ENCODE results near the gene FGF11.
"Not testable (repeated sequence)": the region's sequence is repeated elsewhere in the genome, so short reads cannot be mapped to it uniquely, and the experiment has no call there.

The FGF11 gene

GRCh38 chr17:7479213-7480088, 40.1 kb downstream of the FGF11 start, which contains the start of gene ZBTB4:
TSS of gene ZBTB4 (minus strand) at chr17:7479631. CDS start at chr17:7466801, 12,830 bp downstream.
- DNase-seq (ENCODE audit: low read depth in 2 of 2), result peak; percentile 39 to 55
- peak within 1 kb of the TSS; percentile 73 to 79 for H3K4me3 ChIP-seq (replicated peaks in 1 of 2; ENCODE audit: low read depth in 2 of 2, low read length in 2 of 2)
- no peak for TF ChIP-seq CTCF (IDR thresholded peaks at IDR 0.05; ENCODE audit: low read depth, low read length)

- peak in 1 of 2 donors; percentile 33 for DNase-seq (ENCODE audit: low read depth in 2 of 2)
- TF ChIP-seq CTCF (IDR thresholded peaks at IDR 0.05; ENCODE audit: low read depth, low read length), result no peak
- peak overlapping the region; percentile 53 to 73 for H3K4me3 ChIP-seq (replicated peaks in 1 of 2; ENCODE audit: low read depth in 2 of 2, low read length in 2 of 2)
Observed at GRCh38 chr17:7480089-7480384, 40.7 kb downstream of the FGF11 start.

DNA sequence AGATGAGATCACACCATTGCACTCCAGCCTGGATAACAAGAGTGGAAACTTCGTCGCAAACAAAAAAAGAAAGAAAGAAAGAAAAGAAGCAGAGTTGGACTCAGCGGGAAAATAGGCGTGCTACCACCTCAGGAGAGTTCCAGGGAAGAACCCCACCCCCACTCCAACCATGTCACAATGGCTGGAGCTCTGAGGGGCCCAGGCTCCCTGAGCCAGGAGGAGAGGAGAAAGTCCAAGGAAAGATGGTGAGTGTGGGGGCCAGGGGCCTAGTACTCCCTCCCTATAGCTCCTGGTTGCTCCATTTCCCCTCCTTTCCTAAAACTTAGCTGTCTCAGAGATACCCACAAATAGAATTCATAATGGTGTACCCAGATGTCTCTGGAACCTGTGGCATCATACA, 42.0 kb downstream of the FGF11 start, which contains the start of gene SLC35G6:
Gene SLC35G6 (plus strand): TSS at position 172 of the 400 bp plus-strand sequence. CDS start 71 bp downstream, at position 243.
- H3K4me3 ChIP-seq (replicated peaks in 1 of 2; ENCODE audit: low read depth in 2 of 2, low read length in 2 of 2), result peak within 1 kb of the TSS in 1 of 2 donors; percentile 73
- DNase-seq (ENCODE audit: low read depth in 2 of 2), result not testable (repeated sequence)

GRCh38 chr17:7481842-7482741, 42.8 kb downstream of the FGF11 start:
- DNase-seq (ENCODE audit: low read depth in 2 of 2), result not testable (repeated sequence)

DNA sequence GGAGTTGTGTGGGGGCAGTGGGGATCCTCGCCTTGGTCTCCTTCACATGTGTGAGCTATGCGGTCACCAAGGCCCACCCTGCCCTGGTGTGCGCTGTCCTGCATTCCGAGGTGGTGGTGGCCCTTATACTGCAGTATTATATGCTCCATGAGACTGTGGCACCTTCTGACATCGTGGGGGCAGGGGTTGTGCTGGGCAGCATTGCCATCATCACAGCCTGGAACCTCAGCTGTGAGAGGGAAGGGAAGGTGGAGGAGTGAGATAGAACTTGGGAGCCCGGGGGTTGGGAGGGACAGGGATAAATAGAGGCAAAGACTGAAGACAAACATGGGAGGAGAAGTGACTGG, 43.4 kb downstream of the FGF11 start:
- not testable (repeated sequence) for DNase-seq (ENCODE audit: low read depth in 2 of 2)
- H3K4me3 ChIP-seq (replicated peaks in 1 of 2; ENCODE audit: low read depth in 2 of 2, low read length in 2 of 2), result peak overlapping the region; percentile 66 to 78

More at GRCh38 chr17:7481842-7482741, 42.8 kb downstream of the FGF11 start:
- not testable (repeated sequence) for H3K4me3 ChIP-seq (replicated peaks in 1 of 2; ENCODE audit: low read depth in 2 of 2, low read length in 2 of 2)

- peak; percentile 95 to 97 for DNase-seq (ENCODE audit: low read depth in 2 of 2)
- no peak for TF ChIP-seq CTCF (IDR thresholded peaks at IDR 0.05; ENCODE audit: low read depth, low read length)
- H3K4me3 ChIP-seq (replicated peaks in 1 of 2; ENCODE audit: low read depth in 2 of 2, low read length in 2 of 2), result peak overlapping the region; percentile 66 to 78
Observed at GRCh38 chr17:7483255-7484066, 44.1 kb downstream of the FGF11 start.

GRCh38 chr17:7484067-7484918, 45.0 kb downstream of the FGF11 start, which contains the start of gene POLR2A:
TSS of gene POLR2A (plus strand) at chr17:7484366.
- H3K4me3 ChIP-seq (replicated peaks in 1 of 2; ENCODE audit: low read depth in 2 of 2, low read length in 2 of 2), result peak within 1 kb of the TSS; percentile 66 to 78
- TF ChIP-seq CTCF (IDR thresholded peaks at IDR 0.05; ENCODE audit: low read depth, low read length), result no peak
- DNase-seq (ENCODE audit: low read depth in 2 of 2), result peak; percentile 99

Data from cardiac fibroblast (primary cell).